ENCODE measurements around the gene IFIT3. TPM values are rescaled to one million over a fixed set of nuclear protein-coding genes. Genes with fewer than 3 reads are reported as not detected.

Gene IFIT3
- total RNA-seq, 1 donor, result 90.2 TPM

DNA sequence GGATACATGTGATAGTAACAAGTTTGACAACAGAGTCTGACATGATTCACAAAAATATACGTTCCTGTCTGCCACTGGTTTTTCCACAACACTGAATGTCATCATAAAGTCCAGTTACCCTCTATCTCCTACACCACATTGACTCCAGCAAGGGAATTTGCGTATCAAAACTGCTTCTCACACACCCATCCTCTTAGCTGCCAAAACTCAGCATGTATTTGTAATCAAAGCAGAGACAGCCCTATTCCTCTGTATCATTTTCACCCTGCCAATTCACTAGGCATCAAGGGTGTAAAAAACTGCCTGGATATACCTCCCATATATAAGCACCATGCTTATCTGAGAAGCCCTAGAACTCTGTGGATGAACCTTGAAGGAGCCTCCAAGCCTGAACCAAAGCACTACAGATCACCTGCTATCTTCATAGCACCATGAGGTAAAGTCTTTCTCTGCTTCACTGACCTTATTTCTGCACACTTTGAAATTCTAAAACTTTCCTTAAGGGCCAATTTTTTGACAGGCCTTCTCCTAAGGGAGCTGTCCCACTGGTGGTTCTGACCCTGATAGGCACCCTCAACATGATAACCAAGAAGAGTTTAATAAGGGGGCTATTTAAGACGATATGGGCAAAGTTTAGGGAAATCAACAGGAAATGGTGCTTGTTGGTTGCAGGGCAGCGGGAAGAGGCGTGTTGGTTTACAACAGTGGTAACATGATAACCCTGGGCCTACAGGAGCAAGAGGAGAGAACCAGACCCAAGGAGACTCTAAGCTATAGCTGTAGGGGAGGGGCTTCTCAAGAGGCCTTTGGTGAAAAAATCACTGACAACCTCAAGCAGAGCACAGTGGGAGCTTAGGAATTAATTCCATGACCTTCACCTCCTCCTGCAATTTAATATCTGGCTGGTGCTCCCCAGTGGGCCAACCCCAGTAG lies 50.2 kb downstream of the IFIT3 start, which contains the start of gene IFIT1B:
Gene IFIT1B (plus strand): TSS at position 352 of the 933 bp plus-strand sequence. CDS start 80 bp downstream, at position 432.
- DNase-seq (ENCODE audit: low read depth), result no peak
- no peak within 1 kb of the TSS for H3K4me3 ChIP-seq (ENCODE audit: low read depth, low read length)
- no peak for TF ChIP-seq CTCF (IDR thresholded peaks at IDR 0.05; ENCODE audit: insufficient read depth, low read depth, low read length)

DNA sequence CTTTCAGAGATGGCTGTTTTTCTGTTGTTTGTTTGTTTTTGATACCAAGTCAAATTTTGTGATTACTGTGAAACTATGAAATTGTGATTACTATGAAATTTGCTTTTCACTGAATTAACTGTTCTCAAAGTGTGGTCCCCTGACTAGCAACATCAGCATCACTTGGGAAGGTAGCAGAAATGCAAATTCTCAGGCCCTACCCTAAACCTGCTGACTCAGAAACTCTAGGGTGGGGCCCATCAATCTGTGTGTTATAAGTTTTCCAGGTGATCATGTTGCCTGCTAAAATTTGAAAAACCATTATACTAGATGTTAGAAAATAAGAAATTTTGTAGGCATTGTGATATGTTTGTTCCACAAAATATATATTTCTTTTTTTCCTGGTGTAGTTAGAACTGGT lies 51.3 kb downstream of the IFIT3 start:
- H3K4me3 ChIP-seq (ENCODE audit: low read depth, low read length), result no peak overlapping the region
- TF ChIP-seq CTCF (IDR thresholded peaks at IDR 0.05; ENCODE audit: insufficient read depth, low read depth, low read length), result no peak

GRCh38 chr10:89382757-89383156 lies 55.0 kb downstream of the IFIT3 start:
- DNase-seq (ENCODE audit: low read depth), result no peak
- TF ChIP-seq CTCF (IDR thresholded peaks at IDR 0.05; ENCODE audit: insufficient read depth, low read depth, low read length), result no peak
- no peak overlapping the region for H3K4me3 ChIP-seq (ENCODE audit: low read depth, low read length)

More for the DNA sequence above, 51.3 kb downstream of the IFIT3 start:
- DNase-seq (ENCODE audit: low read depth), result no peak

GRCh38 chr10:89384474-89385340 lies 56.9 kb downstream of the IFIT3 start:
- no peak overlapping the region for H3K4me3 ChIP-seq (ENCODE audit: low read depth, low read length)
- DNase-seq (ENCODE audit: low read depth), result no peak
- TF ChIP-seq CTCF (IDR thresholded peaks at IDR 0.05; ENCODE audit: insufficient read depth, low read depth, low read length), result no peak

- TF ChIP-seq CTCF (IDR thresholded peaks at IDR 0.05; ENCODE audit: insufficient read depth, low read depth, low read length), result no peak
- no peak for DNase-seq (ENCODE audit: low read depth)
- H3K4me3 ChIP-seq (ENCODE audit: low read depth, low read length), result no peak overlapping the region
Measured at GRCh38 chr10:89388806-89389205, 61.0 kb downstream of the IFIT3 start.

DNA sequence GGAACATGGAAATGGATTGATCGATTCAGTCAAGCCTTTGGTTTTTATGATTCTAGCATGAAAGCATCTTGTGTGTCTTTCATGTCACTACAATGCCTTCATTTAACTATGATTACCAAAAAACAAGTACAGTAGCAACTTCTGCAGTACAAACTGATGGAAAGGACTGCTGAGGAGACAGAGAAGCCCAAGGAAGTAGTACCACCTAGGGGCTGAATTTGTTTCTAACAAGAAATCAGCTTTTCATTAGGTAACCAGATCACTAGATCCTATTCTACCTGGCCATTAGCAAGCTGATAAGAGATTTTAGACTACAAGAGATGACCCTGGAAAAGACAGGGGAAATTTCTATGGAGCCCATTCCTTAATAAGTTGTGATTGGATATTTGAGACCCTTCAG lies 61.5 kb downstream of the IFIT3 start:
- TF ChIP-seq CTCF (IDR thresholded peaks at IDR 0.05; ENCODE audit: insufficient read depth, low read depth, low read length), result peak; percentile 45
- DNase-seq (ENCODE audit: low read depth), result peak; percentile 42
- H3K4me3 ChIP-seq (ENCODE audit: low read depth, low read length), result no peak overlapping the region

Other genes with a start within 250 kb of the IFIT3 start
- gene CH25H, start 120.7 kb upstream of the IFIT3 start, total RNA-seq, result under 0.01 and 0.64 TPM in 2 replicates
- gene LIPA, start 76.2 kb upstream of the IFIT3 start, total RNA-seq, result 105 and 232 TPM in 2 replicates
- 10.3 and 22.9 TPM in 2 replicates for gene IFIT2, start 26.0 kb upstream of the IFIT3 start, total RNA-seq
- gene IFIT1B, start 50.1 kb downstream of the IFIT3 start, total RNA-seq, result under 0.01 TPM in 1 of 2 replicates, not detected in the other
- 32.9 and 70.8 TPM in 2 replicates for gene IFIT1, start 64.6 kb downstream of the IFIT3 start, total RNA-seq
- gene IFIT5, start 86.6 kb downstream of the IFIT3 start, total RNA-seq, result 36.7 and 52.7 TPM in 2 replicates
- gene SLC16A12, start 207.6 kb downstream of the IFIT3 start, total RNA-seq, result under 0.01 TPM in 2 replicates